Activated T-cell treated with anti-CD3 and anti-CD28 coated beads, Interleukin-2, amount 50 U/mL, for 48 hours (primary cell): Measurements from ENCODE around the gene TXNL4B.

Source experiments
- DNase-seq, 2 experiments: peaks; one replicate each; pipeline ENCODE4 v3.0.0-alpha.2; 2020

The TXNL4B gene

DNA sequence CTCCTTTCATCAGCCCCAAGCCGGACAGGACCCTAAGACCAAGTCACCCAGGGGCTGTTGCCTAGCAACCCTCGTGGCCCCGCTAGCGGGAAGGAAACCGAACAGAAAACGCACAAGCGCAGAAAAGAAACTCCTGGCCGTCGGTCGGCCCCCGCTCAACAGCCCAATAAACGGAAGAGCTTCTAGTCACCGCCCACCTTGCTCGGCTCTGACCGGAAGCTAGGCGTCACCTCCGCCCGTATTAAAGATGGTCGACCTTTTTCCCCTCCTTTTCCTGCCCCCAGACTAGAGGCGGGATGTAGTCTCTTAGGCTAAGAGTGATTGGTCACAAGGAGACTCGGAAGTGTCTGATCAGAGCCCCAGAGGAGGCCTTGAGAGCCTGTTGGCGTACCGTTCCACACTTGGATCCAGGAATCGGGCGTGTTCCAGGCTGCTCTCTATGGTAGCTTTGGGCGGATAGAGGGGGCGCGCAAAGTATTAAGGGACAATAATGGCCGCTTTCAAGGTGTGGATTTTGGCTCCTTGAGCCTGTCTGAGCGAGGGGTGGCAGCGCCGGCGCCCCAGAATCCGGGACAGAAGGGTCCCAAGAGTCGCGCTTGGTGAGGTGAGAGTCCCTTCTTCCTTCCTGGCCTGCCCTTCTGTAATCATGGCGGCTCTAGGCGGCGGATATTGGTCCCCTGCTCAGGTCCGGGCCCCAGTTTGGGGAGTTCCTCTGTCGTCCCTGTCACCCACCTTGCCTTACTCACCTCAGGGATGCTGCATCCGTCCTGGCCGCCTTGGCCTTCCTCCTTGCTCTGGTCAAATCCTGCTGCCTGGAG, at the start of gene TXNL4B, which contains the start of gene DHX38:
TSS of gene TXNL4B (minus strand) at position 173 of the 818 bp plus-strand sequence. CDS start 2,871 bp downstream, outside the sequence.
TSS of gene DHX38 (plus strand) at position 400 of the 818 bp plus-strand sequence. CDS start 2,311 bp downstream, outside the sequence.
- DNase-seq, result peak; percentile 89 to 91

DNA sequence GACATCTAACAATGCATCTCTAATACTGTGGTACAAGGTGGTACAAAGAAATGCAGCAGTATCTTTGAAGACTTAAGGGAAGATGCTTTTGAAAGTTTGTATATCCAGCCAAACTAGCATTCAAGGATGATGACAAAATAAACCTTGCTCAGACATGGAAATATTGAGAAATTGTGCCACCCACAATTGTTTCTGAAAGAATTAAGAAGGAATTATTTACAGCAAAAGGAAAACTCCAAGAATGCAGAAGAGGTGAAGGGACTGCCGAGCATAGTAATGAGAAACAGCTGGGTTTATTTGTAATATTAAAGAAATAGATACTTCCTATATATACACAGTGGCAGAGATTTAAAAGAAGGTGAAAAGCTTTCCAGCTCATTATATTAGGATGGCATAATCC, 49.1 kb upstream of the TXNL4B start:
- no peak for DNase-seq

DNA sequence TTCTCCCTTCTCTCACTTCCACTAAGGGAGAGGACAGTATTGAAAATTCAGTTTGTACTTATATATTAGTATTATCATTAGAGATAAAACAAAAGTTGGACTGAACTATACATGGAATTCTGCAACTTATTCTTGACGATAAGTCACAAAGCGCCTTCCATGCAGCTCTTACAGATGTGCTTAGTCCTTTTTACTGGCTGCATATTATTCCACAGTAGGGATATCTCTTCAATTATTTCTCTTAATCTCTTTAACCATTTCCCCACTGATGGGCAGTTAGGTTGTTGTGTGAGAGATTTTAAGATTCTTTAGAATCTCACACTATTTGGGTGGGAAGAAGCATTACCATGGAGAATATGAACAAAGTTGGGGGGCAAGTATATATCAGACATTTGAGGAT, 46.5 kb upstream of the TXNL4B start:
- no peak for DNase-seq

DNA sequence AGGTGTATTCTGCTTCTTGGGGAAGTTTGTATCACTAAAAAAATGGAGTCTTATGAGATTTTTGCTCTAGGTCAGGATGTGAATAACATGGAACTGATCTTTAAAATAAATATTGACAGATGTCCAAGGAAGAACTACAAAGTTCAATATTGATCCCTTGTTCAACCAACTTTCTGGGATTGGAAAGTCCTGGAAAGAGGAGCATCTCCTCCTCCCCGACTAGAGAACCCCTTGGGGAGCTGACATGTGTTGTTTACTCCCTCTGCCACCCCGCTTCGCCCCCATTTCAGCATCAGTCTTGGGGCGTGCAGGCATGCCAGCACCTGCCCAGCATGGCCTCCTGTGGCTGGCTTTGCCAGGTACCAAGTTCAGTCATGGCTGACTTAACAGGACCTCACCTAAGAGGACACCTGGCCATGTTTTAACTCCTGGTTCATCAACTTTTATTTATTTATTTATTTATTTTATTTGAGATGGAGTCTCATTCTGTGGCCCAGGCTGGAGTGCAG, 44.7 kb upstream of the TXNL4B start:
- no peak for DNase-seq

DNA sequence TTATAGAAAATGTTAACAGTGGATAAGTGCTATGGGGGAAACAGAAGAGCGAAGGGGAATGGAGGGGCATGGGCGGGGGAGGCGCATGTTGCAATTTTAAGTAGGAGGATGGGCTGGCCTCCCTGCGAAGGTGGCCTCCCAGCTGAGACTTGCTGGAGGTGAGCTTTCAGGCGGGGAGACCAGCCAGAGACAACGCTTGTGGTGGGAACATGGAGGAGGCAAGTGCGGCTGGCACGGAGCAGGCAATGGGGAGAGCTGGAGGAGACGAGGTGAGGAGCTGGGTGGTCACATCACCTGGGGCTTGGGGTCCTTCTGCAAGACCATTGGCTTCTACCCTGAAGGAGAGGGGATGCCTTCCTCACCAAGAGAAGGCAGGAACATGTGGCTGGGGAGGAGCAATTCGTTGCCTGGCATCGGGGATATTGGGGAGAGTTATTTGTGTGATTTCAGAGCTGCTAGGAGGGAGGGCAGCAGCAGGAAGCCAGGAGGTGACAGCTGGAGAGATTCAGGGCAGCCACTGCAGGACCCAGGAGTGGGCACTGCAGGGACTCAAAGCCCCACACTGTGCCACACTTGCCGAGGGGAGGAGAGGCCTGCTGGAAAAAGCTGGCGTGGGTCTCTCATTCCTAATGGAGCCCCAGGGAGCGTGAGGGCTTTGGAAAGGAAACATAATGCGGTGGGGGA, 44.1 kb upstream of the TXNL4B start:
- no peak for DNase-seq

DNA sequence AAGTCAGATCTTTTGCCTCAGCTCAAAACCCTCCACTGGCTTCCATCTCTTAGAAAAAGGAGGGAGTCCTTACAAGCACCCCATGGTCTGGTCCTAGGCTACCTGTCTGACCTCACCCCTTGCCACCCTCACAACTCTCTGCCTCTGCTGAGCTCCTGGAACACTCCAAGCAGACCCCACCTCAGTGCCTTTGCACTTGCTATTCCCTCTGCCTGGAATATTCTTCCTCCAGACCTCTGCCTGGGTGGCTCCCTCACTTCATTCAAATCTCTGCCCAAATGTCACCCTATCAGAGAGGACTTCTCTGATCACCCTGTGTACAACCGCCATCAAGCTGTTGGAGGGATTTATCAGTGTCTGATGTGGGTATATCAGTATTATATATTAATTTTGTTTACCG, 41.1 kb upstream of the TXNL4B start:
- DNase-seq, result no peak

DNA sequence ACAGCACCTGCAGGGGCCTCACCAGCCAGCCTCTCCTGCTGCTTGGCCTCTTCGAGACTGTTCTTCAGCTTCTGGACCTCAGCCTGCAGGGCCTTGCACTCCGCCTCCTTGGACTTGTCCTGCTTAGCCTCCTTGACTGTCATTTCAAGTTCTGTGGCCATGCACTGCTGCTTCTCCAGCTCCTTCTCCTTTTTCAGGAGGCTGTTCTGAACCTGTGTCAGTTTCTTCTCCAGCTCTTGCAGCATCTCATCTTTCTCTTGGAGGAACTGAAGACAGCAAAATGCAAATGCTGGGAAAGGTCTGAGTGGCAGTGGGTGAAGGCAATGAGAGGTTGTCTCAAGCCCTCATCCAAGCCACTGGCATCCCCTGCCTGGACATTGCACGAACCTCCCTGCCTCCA, 39.3 kb upstream of the TXNL4B start:
- no peak for DNase-seq

DNA sequence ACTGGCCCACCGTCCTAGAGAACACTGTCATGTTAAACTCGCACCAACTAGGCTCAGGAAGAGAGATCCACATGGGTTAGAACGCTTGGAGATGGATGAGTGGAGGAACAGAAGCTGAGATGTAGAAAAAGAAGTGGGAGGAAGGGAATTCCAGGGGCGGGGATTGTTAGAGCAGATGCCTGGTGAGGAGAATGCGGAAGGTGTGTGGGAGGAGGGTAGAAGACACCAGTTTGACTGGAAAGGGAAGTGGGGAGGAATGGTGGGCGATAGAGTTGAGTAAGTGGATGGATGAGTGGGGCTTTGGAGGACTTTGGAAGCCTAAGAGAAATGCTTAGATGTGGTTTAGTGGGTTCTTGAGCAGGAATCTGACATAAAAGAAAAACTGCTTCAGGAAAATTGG, 37.6 kb upstream of the TXNL4B start:
- no peak for DNase-seq

DNA sequence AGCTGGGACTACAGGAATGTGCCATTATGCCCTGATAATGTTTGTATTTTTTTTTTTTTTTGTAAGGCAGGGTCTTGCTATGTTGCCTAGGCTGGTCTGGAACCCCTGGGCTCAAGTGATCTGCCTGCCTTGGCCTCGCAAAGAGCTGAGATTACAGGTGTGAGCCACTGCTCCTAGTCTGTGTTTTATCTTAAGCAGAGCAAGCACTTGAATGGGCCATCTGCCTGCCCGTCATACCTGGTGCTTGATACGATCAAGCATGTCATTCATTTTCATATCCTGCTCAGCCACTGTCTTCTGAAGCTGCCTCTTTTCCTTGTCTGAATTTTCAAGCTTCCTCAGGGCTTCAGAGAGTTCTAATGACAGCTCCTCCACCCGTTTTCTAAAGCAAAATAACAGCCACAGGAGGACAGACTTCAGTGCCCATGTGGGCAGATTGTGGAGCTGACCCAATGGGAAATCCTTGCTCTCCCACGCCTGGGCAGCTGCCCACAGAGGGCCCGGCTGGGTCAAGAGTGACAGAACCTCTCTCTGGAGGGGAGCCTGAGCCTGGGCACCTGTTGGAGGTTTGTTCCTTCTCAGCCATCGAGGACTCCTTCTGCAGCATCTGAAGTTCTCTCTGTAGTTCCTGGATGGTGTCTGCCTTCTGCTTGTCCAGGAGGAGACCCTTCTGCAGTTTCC, 36.7 kb upstream of the TXNL4B start:
- DNase-seq, result no peak

DNA sequence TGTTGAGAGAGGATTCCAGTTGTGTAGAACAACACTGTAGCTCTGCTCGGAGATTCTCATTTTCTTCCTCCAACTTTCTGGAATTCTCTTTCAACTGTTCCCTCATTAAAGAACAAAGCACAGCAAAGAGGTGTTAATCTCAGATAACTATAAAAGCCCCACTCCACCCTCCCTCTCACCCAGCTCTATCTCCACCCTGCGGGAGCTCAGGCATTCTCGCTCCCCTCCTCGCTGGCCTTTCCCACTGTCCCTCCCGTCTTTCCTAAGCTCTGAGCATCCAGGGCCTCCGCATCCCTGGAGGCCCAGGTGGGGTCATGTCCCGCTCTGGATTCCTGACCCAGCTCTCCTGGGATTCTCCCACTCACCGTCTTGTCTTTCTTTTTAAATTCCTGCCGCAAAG, 35.3 kb upstream of the TXNL4B start:
- no peak for DNase-seq

DNA sequence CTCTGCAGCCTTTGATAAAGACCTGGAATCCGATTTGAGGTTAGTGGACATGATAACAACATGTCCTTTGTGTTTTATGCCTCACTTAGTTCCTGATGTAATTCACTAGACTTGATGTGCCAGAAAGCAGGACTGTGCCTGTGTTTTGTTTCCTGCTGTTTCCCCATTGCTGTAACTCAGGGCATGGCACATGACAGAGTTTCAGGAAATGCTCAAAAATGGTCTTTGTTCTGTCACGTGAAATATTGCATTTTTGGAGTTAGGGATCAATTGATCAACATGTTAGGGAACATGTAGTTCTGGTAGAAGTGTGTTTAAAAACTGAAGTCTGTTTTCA, 33.0 kb upstream of the TXNL4B start:
- DNase-seq, result no peak

DNA sequence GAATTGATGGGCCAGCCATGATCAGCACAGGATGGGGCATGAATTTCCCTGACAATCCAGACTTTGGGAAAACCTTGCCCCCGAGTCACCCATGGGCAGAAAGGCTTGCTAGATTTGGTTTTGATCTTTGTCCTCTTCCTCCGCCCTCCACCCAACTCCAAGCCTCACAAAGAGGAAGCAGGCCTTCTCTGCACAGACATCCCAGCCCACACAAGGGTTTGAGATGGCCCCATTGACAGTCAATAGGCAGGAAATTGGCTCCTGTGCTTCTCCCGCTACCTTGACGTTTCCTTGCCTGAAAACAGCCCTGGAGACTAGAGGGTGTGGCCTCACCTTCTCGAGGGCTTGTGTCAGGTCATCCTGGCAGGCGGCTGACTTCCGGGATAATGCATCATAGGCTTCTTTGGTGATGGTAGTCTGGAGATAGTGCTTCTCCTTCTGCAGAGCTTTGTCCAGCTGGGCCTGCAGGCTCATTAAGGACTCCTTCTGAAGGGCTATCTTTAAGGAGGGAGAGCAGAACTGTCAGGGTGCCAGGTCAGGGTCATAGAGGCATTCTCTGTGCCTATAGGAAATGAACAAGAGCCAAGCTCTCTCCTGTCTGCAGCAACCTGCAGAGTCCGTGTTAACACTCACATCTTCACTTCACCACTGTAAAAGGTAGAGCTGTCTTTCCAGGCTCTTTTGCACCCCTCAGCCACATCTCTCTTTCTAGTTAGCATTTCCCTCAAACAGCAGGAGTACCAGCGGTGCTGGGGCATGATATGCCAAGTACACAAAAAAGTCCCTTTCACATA, 32.4 kb upstream of the TXNL4B start:
- DNase-seq, result no peak

DNA sequence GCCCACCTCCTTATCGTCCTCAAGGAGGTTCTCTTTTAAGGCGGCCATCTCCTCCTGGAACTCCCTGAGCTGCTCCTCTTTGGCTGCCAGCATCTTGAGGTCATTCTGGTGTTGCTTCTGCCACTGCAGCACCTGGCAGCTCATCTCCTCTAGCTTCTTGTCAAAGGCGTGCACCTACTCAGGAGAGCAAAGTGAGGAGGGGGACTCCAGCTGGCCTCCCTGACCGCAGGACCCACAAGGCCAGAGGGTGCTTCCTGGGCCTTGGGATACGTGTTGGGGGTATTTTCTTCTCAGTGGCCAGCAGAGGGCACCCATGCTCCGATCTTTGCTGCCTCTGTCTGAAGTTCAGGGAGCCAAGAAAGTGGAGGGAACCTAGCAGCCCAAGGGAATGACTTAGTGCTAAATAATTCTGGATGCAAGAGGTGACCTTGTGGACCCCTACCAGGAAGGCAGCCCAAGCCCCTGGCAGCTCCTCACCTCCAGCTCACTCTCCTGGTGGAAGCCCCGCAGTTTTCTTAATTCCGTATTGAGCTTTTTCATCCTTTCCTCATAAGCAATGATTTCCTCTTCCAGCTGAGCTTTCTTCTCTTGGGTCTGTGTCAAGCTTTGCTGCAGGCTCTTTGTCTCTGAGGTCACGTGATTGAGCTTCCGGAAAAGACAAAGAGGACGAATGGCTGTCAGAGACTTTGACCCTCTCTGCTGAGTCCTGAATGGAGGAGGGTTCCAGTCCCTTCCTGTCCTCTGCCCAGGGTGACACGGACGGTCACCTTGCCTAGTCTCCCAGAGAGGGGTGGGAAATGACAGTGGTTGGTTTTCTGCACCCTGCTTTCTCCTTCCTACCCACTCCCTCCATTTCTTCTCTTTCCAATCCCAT, 31.6 kb upstream of the TXNL4B start:
- peak; percentile 77 for DNase-seq

DNA sequence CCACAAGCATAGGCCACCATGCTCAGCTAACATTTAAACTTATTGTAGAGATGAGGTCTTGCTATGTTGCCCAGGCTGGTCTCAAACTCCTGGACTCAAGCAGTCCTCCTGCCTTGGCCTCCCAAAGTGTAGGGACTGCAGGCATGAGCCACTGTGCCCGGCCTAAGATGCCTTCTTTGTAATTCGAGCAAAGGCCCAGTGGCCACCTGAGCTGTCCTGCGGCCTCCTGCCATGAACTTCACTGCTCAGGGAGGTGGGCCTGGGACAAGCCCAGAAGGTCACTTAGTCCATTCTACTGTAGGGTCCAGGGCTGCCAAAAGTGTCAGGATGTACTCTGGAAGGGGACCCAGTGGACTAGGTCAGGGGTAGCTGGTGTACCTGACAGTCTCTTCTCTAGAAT, 30.7 kb upstream of the TXNL4B start:
- no peak for DNase-seq

DNA sequence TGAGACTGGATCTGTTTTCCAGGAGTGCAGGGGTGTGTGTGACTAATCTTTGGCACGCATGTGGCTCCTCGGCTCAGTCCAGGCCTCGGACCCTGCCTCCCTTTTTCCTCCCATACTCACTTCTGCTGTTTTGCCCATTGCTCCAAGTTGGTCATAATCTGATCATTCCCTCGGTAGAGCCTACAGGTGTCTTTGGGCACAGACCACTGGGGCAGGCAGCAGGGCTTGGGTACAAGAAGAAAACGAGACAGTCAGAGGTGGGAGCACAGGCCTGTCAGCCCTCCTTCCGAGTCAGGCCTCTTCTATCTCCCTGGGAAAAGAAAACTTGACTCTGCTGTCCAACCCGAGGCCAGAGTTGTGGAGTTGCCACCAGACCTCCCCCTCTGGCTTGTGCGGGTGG, 30.0 kb upstream of the TXNL4B start:
- DNase-seq, result no peak

DNA sequence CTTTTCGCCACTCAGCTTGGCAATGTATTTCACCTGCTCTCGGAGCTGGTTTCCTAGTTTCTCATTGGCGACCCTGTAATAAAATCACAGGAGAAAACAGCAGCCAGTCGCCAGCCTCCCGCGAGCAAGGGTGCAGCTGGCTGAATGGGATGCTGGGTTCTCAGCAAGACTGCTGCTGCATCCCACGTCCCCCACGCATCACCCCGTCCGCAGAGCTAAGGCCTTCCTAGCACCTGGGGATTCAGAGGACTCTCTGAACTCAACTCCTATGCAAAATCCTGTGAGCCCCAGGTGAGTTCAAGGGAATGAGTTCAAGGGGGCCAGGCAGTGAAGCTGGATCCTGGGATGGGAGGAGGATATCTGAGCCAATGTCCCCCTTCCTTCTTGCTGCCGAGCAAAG, 29.5 kb upstream of the TXNL4B start:
- no peak for DNase-seq

DNA sequence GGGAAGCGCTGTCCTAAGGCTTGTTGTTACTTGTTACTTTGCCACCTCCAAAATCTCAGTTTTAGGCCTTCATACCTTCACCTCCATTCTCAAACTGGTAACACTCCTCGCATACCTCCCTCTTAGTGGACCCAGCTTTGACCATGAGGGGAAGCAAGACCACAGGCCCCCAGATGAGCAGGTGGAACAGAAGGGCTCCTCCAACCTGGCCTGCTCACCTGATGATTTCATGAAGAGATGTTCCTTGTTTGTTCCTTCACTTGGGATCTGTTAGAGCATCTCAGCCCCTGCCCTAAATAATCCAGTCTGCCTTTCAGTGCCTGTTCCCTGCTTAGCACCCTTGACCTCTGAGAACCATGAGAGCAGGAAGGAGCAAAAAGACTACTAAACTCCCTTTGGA, 28.9 kb upstream of the TXNL4B start:
- no peak for DNase-seq

DNA sequence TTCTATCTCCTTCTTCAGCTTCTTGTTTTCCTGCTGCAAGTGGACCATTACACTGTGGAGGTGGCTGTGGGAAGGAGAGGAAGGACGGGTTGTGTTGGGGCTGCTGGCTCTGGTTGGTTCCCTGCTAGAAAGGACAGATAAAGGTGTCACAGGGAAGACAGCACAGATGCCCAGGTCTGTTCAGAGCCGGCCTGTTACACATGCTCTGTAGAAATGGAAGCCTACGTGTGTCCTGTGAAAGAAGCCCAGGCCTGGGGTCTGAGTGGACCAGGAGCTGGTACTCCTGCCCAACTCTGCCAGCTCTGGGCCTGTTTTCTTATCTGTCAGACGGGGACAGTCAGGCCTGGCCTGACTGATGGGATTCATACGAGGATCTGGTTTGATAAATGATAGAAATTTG, 26.6 kb upstream of the TXNL4B start:
- no peak for DNase-seq

DNA sequence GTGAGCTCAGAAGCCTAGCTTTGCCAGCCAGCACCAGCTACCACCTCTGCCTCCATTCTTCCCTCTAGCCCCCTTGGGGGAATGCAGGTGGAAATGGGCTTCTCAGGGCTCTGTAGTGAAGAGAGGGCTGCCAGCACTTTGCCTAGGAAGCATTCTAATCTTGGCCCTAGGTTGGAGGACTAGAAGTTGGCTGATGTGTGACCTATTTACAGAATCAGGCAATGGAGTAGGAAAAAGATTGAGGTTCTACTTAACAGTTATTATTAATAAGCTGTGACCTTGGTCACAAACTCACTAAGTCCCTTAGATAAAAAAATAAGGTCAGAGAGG, 20.2 kb upstream of the TXNL4B start:
- DNase-seq, result no peak

DNA sequence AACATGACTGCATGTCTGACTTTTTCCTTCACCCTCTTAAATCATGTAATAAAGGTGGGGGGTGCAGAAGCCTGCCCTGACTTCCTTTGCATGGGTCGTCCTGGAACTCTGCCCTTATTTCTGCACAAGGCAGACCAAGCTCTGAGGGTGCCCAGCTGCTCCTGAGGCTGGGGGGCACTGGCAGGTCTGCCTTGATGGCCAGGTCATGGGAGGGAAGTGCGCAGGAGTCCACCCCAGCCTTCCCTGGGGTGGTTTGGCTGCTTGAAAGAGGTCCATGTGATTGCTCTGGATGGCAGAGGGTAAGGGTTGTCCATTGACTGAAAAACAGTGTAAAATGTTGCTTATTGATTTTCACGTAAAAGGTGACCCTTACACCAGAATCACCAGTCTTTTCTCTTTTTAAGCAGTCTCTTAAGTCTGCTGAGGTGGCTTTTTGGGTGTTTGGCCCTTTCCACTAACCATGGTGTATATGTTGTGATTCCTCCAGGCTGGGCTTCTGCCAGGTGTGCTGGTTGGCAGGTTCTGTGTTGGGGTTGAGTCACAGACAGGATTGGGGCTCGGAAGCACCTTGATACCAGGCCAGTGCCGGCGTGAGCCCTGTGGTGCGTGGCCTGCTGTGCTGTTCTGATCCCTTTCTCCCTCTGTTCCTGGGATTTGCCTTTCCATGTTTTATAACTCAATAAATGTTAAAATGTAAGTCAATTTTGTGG, 19.6 kb upstream of the TXNL4B start:
- no peak for DNase-seq

DNA sequence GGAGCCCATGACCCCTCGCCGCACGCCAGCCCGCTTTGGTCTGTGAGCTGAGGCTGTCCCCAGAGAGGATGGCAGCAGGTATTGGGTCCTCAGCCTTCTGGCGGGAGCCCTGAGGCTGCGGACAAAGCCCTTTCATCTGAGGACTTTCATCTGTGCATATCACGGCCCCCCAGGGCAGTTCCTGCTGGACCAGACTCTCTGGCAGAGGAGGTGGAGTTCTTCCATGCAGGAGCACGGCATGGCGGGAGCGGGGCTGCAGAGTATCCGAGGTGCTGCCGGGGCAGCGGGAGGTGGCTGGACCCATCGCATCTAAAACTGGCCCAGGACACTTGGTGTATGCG, 19.0 kb upstream of the TXNL4B start:
- no peak for DNase-seq
